Measurements from ENCODE around the gene PLEKHA5.

DNA sequence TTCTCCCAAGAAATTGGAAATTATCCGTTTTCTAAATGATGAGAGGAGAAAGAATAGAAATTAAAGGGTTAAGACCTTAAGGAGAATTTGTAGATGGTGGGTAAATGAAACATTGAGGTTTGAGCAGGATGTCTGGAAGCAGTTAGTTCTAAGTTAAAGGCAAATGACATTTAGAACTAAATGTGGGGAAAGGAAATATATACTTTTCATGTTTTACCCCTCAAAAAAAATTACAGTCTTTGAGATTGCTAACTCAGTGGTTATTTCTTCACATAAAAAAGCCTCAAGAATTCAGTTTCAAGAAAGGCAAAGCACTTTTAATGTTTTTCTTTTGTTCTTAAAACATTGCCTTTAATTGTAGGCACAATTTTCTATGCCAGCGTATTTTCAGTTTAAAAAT is 114.0 kb downstream of the PLEKHA5 start:
- TF ChIP-seq MXI1 (IDR thresholded peaks at IDR 0.05; ENCODE audit: borderline replicate concordance, low read depth, low read length), result no peak
- no peak for TF ChIP-seq RFX5 (IDR thresholded peaks at IDR 0.05; ENCODE audit: low read depth, low read length)
- no peak for TF ChIP-seq CTCF (conservative IDR thresholded peaks at IDR 0.05; ENCODE audit: low read depth, low read length)
- no peak for TF ChIP-seq RAD21 (IDR thresholded peaks at IDR 0.05; ENCODE audit: low read length)
- no peak for TF ChIP-seq POLR2A (IDR thresholded peaks at IDR 0.05; ENCODE audit: low read depth, low read length)
- no peak for TF ChIP-seq CEBPB (IDR thresholded peaks at IDR 0.05; ENCODE audit: low read depth, low read length)
- TF ChIP-seq CHD1 (IDR thresholded peaks at IDR 0.05; ENCODE audit: low read depth, low read length), result no peak

Data from IMR-90 (cell line).